SK-N-SH treated with all-trans-retinoic acid at 6 μM for 48 hours (cell line): ENCODE results near the gene MTF1.
"Not testable (repeated sequence)": the region's sequence is repeated elsewhere in the genome, so short reads cannot be mapped to it uniquely, and the experiment has no call there.

Source experiments
- CREB5 ChIP-seq: fragments of 250-450 bp; sonication (Bioruptor Pico); IDR thresholded peaks from 2 replicates; pipeline ENCODE4 v1.5.1; 2020; ENCODE audit warnings: low read depth, mild to moderate bottlenecking, moderate library complexity
- ESRRG ChIP-seq: fragments of 250-450 bp; sonication (Bioruptor Pico); IDR thresholded peaks from 2 replicates; pipeline ENCODE4 v1.6.1; 2021; ENCODE audit warnings: mild to moderate bottlenecking
- RARB ChIP-seq: fragments of 250-450 bp; sonication (Bioruptor Pico); IDR thresholded peaks from 2 replicates; pipeline ENCODE4 v1.8.0; 2021; ENCODE audit warnings: mild to moderate bottlenecking, moderate library complexity
- SNAI2 ChIP-seq: fragments of 250-450 bp; sonication (Bioruptor Pico); IDR thresholded peaks from 2 replicates; pipeline ENCODE4 v1.5.0; 2020; ENCODE audit warnings: mild to moderate bottlenecking, moderate library complexity
- ZFP30 ChIP-seq: fragments of 450-650 bp; formaldehyde crosslinking; IDR thresholded peaks from 2 replicates; pipeline ENCODE4 v1.5.0; 2022; ENCODE audit warnings: mild to moderate bottlenecking, moderate library complexity
- TF ChIP-seq, protein P1 (sequence below): fragments of 250-450 bp; sonication (Bioruptor Pico); IDR thresholded peaks from 2 replicates; pipeline ENCODE4 v1.8.0; 2020; ENCODE audit warnings: mild to moderate bottlenecking, moderate library complexity, borderline replicate concordance

DNA sequence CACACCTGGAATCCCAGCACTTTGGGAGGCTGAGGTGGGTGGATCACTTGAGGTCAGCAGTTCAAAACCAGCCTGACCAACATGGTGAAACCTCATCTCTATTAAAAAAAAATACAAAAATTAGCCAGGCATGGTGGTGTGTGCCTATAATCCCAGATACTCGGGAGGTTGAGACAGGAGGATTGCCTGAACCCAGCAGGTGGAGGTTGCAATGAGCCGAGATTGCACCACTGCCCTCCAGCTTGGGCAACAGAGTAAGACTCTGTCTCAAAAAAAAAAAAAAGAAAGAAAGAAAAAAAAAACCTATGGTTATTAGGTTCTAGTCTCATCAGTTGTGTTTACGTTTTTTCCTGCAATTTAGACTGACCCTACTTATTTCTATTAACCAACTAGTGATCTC lies 47.2 kb upstream of the MTF1 start:
- not testable (repeated sequence) for TF ChIP-seq RARB, ZFP30, ESRRG, CREB5, SNAI2 (CRISPR knock-in tag)
- TF ChIP-seq, protein P1, sequence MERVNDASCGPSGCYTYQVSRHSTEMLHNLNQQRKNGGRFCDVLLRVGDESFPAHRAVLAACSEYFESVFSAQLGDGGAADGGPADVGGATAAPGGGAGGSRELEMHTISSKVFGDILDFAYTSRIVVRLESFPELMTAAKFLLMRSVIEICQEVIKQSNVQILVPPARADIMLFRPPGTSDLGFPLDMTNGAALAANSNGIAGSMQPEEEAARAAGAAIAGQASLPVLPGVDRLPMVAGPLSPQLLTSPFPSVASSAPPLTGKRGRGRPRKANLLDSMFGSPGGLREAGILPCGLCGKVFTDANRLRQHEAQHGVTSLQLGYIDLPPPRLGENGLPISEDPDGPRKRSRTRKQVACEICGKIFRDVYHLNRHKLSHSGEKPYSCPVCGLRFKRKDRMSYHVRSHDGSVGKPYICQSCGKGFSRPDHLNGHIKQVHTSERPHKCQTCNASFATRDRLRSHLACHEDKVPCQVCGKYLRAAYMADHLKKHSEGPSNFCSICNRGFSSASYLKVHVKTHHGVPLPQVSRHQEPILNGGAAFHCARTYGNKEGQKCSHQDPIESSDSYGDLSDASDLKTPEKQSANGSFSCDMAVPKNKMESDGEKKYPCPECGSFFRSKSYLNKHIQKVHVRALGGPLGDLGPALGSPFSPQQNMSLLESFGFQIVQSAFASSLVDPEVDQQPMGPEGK (CRISPR knock-in tag): not testable (repeated sequence)
